HEK293T (cell line): ENCODE data around the gene APP.

Experiments used
- CTCF ChIA-PET: fragments of 350-600 bp; formaldehyde crosslinking; extraction: SDS; loops from one replicate; lab custom pipeline; 2021; ENCODE audit warnings: antibody characterized with exemption, inconsistent platforms; lab: Yijun Ruan, JAX
- POLR2A ChIA-PET: fragments of 350-600 bp; formaldehyde crosslinking; extraction: SDS; loops from one replicate; lab custom pipeline; 2020; ENCODE audit warnings: antibody characterized with exemption, inconsistent platforms; lab: Yijun Ruan, JAX
- DNase-seq: peaks from one replicate; pipeline ENCODE4 v3.0.0; 2012; ENCODE audit warnings: mixed read lengths; ENCODE audit errors: extremely low spot score
- ARNT ChIP-seq: fragments of 450-650 bp; IDR thresholded peaks from 2 replicates; pipeline ENCODE4 v1.6.1; 2017; ENCODE audit warnings: mild to moderate bottlenecking
- BHLHE40 ChIP-seq: fragments of 450-650 bp; IDR thresholded peaks from 2 replicates; pipeline ENCODE4 v1.6.1; 2016; ENCODE audit warnings: mild to moderate bottlenecking, moderate library complexity, borderline replicate concordance
- CTBP1 ChIP-seq: fragments of 450-650 bp; IDR thresholded peaks from 2 replicates; pipeline ENCODE4 v1.6.1; 2016; ENCODE audit warnings: borderline replicate concordance
- ELF4 ChIP-seq: fragments of 450-650 bp; IDR thresholded peaks from 2 replicates; pipeline ENCODE4 v1.6.1; 2017; ENCODE audit warnings: antibody characterized with exemption
- FOXA1 ChIP-seq: fragments of 450-650 bp; IDR thresholded peaks from 2 replicates; pipeline ENCODE4 v1.6.1; 2016; ENCODE audit warnings: mild to moderate bottlenecking
- FOXK2 ChIP-seq: fragments of 450-650 bp; IDR thresholded peaks from 2 replicates; pipeline ENCODE4 v1.6.1; 2016; ENCODE audit warnings: mild to moderate bottlenecking
- FOXM1 ChIP-seq: fragments of 450-650 bp; IDR thresholded peaks from 2 replicates; pipeline ENCODE4 v1.6.1; 2017; ENCODE audit warnings: mild to moderate bottlenecking, borderline replicate concordance
- HDGF ChIP-seq: fragments of 450-650 bp; IDR thresholded peaks from 2 replicates; pipeline ENCODE4 v1.6.1; 2017; ENCODE audit warnings: antibody characterized with exemption, borderline replicate concordance
- L3MBTL2 ChIP-seq: fragments of 450-650 bp; conservative IDR thresholded peaks from 2 replicates; pipeline ENCODE4 v1.6.1; 2016; ENCODE audit warnings: mild to moderate bottlenecking
- LEF1 ChIP-seq: fragments of 450-650 bp; IDR thresholded peaks from 2 replicates; pipeline ENCODE4 v1.6.1; 2017; ENCODE audit warnings: mild to moderate bottlenecking, borderline replicate concordance
- NFRKB ChIP-seq: fragments of 450-650 bp; IDR thresholded peaks from 2 replicates; pipeline ENCODE4 v1.6.1; 2016; ENCODE audit warnings: mild to moderate bottlenecking, moderate library complexity
- SP1 ChIP-seq: fragments of 450-650 bp; IDR thresholded peaks from 2 replicates; pipeline ENCODE4 v1.6.1; 2017
- SUZ12 ChIP-seq: fragments of 450-650 bp; IDR thresholded peaks from 2 replicates; pipeline ENCODE4 v1.6.1; 2016; ENCODE audit warnings: mild to moderate bottlenecking
- TARDBP ChIP-seq: fragments of 450-650 bp; IDR thresholded peaks from 2 replicates; pipeline ENCODE4 v1.6.1; 2016
- ZNF384 ChIP-seq: fragments of 450-650 bp; IDR thresholded peaks from 2 replicates; pipeline ENCODE4 v1.6.1; 2016
- TF ChIP-seq, protein P1 (sequence below): fragments of 450-650 bp; IDR thresholded peaks from 2 replicates; pipeline ENCODE4 v1.6.1; 2016

Gene APP

DNA sequence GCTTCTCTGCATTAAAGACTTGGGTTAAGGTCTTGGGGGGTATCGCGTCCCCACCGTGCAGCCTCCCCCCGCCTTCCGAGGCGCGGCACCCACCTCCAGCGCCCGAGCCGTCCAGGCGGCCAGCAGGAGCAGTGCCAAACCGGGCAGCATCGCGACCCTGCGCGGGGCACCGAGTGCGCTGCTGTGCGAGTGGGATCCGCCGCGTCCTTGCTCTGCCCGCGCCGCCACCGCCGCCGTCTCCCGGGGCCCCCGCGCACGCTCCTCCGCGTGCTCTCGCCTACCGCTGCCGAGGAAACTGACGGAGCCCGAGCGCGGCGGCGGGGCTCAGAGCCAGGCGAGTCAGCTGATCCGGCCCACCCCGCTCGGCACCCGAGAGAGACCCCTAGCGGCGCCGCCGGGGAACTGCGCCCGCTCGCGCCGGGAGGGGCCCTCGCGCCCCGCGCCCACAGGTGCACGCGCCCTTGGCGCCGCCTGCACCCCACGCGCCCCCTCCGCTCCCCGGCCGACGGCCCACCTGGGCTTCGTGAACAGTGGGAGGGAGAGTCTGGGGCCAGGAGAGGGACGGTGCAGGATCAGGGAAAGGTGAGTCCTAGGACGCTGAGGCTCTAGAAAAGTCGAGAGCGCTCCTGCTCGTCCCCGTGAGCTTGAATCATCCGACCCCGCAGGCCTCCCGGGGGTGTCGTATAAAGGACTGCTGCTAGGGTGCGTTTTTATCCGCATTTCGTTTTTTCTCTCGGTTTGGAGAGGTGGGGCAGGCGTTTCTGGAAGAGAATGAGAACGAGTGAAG, at the start of gene APP:
TSS of gene APP (minus strand) at position 300 of the 787 bp plus-strand sequence. CDS start at position 150, 150 bp downstream.
- no peak for TF ChIP-seq NFRKB
- TF ChIP-seq ELF4: no peak
- no peak for TF ChIP-seq L3MBTL2
- peak; percentile 44; the same call in 1 of the 2 replicates for TF ChIP-seq LEF1
- TF ChIP-seq FOXA1: no peak
- no peak for TF ChIP-seq SUZ12
- TF ChIP-seq BHLHE40: no peak
- TF ChIP-seq ARNT: peak; percentile 63
- no peak for TF ChIP-seq CTBP1
- no peak for TF ChIP-seq FOXK2
- no peak for TF ChIP-seq SP1
- no peak for TF ChIP-seq HDGF
- peak; percentile 82 for TF ChIP-seq FOXM1
- TF ChIP-seq, protein P1, sequence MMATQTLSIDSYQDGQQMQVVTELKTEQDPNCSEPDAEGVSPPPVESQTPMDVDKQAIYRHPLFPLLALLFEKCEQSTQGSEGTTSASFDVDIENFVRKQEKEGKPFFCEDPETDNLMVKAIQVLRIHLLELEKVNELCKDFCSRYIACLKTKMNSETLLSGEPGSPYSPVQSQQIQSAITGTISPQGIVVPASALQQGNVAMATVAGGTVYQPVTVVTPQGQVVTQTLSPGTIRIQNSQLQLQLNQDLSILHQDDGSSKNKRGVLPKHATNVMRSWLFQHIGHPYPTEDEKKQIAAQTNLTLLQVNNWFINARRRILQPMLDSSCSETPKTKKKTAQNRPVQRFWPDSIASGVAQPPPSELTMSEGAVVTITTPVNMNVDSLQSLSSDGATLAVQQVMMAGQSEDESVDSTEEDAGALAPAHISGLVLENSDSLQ: no peak
- no peak for TF ChIP-seq TARDBP
- TF ChIP-seq ZNF384: no peak
- CTCF ChIA-PET: interaction anchor here (0.6 to 1.1 kb wide), 8 partner anchors 12 to 427 kb away, joined by 3 to 5 read pairs (median 3); no protein-coding TSS in a partner anchor
- peak; percentile 95 for DNase-seq
- POLR2A ChIA-PET: interaction anchor here (1.3 kb wide), 1 partner anchor 562 kb away, joined by 3 read pairs; no protein-coding TSS in a partner anchor

DNA sequence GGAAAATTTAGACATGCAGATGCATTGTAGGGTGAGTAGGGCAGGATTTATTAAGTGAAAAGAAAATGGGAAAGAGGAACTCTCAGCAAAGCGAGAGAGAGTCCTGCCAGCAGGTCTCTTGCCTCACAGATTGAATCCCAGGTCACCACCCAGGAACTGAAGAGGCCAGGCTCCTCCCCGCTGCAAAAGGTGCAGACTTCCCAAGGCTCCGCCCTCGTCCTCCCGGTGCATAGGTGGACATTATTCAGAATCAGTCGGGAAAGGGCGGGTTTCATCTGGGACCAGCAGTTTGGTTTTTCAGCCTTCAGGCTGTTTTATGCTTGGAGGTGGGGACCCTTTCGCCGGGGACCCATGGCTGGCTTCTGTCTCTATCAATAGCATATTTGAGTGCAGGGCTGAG, 41.6 kb upstream of the APP start:
- POLR2A ChIA-PET: no interaction called here
- TF ChIP-seq FOXM1: no peak
- TF ChIP-seq ZNF384: no peak
- TF ChIP-seq FOXA1: no peak
- TF ChIP-seq CTBP1: no peak
- TF ChIP-seq HDGF: no peak
- no peak for TF ChIP-seq ELF4
- TF ChIP-seq TARDBP: no peak
- no peak for TF ChIP-seq LEF1
- TF ChIP-seq FOXK2: no peak
- TF ChIP-seq, protein P1: no peak
- TF ChIP-seq BHLHE40: no peak
- TF ChIP-seq SP1: no peak
- TF ChIP-seq SUZ12: no peak
- no peak for TF ChIP-seq ARNT
- no peak for TF ChIP-seq NFRKB
- no peak for TF ChIP-seq L3MBTL2
- no peak for DNase-seq
- CTCF ChIA-PET: no interaction called here

DNA sequence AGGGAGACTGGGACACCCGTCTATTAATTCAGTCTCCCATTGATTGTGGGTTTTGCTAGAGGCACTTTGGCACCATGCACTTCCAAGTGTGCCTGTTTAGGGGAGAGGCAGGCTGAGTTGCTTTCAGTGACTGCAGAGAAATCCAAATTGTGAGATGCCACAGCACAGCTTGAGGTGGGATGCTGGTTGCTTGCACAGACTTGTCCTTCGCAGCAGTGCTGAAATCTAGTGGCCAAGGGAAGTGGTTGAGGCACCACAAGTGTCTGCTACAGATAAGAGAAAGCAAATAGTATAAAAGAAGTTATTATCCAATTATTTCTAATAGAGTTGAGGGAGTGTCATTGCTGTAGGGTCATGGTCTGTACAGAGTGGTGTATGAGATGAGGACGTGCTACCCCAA, 40.0 kb upstream of the APP start:
- DNase-seq: no peak
- TF ChIP-seq NFRKB (no peak), SUZ12 (no peak), FOXK2 (no peak), HDGF (no peak), TARDBP (no peak), CTBP1 (no peak), LEF1 (no peak), ZNF384 (no peak), ARNT (no peak), L3MBTL2 (no peak), ELF4 (no peak), SP1 (no peak), FOXM1 (no peak), BHLHE40 (no peak), FOXA1 (no peak)
- TF ChIP-seq, protein P1: no peak
- CTCF ChIA-PET: interaction anchor here (0.6 kb wide), 1 partner anchor 626 kb away, joined by 6 read pairs; no protein-coding TSS in a partner anchor
- POLR2A ChIA-PET: no interaction called here

DNA sequence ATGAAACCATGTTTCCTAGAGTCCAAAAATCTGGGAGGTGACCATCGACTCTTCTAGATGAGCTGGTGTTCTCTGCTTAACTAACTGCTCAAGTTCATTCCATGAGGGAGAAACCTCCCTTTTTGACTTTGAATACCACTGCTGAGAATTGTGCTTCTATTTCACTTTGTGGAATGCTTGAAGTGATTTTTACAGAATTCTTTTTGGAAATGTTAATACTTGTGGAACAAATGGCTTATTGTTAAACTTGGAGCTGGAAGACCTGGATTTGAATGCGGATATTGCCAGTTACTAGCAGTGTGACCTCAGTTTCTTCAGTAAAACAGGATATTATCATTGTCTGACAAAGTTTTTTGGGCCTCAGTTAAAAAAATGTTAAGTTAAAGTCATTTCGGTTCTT, 36.5 kb upstream of the APP start:
- no peak for DNase-seq
- ChIA-PET POLR2A (no interaction called here), CTCF (no interaction called here)
- TF ChIP-seq HDGF (no peak), SP1 (no peak)

DNA sequence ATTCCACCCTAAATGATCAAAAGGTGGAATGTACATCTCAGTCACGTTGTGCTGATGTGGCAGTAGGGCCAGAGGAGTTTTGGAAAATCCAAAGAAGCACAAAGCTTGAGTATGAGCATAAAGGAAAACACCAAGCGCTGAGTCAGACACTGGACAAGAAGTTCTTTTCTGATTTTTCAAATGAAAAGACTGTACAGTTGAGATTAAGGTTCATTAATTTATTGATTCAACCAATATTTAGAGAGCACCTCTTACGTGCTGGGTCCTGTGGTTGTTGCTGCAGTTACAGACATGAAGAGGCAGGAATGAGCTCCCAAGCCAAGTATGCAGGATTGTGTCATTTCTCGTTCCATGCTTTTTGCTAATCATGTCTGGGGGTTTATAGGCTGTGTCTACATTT, 28.9 kb upstream of the APP start:
- ChIA-PET POLR2A (no interaction called here), CTCF (no interaction called here)
- no peak for DNase-seq
- TF ChIP-seq ELF4 (no peak), LEF1 (no peak), ARNT (no peak), SP1 (no peak), CTBP1 (no peak), SUZ12 (no peak), FOXA1 (no peak), FOXM1 (no peak), BHLHE40 (no peak), TARDBP (no peak), NFRKB (no peak), FOXK2 (no peak), HDGF (no peak)
- TF ChIP-seq, protein P1: no peak
